WTC11 (cell line): ENCODE results near the gene TEAD1.

Source experiments
- CBFB ChIP-seq: sonication (generic); formaldehyde crosslinking; IDR thresholded peaks from 2 replicates; pipeline ENCODE4 v1.8.1; 2022; ENCODE audit warnings: mild to moderate bottlenecking, low read depth, missing genetic modification reagents
- CREB1 ChIP-seq: sonication (generic); formaldehyde crosslinking; IDR thresholded peaks from 2 replicates; pipeline ENCODE4 v1.8.0; 2023; ENCODE audit warnings: mild to moderate bottlenecking, missing genetic modification reagents
- ETV6 ChIP-seq: sonication (generic); formaldehyde crosslinking; IDR thresholded peaks from 2 replicates; pipeline ENCODE4 v1.8.1; 2022; ENCODE audit warnings: mild to moderate bottlenecking, missing genetic modification reagents
- ZBTB21 ChIP-seq: sonication (generic); formaldehyde crosslinking; IDR thresholded peaks from 2 replicates; pipeline ENCODE4 v1.8.1; 2023; ENCODE audit warnings: mild to moderate bottlenecking, missing genetic modification reagents, borderline replicate concordance
- TF ChIP-seq, protein P1 (sequence below): sonication (generic); formaldehyde crosslinking; IDR thresholded peaks from 2 replicates; pipeline ENCODE4 v1.8.1; 2022; ENCODE audit warnings: missing genetic modification reagents, borderline replicate concordance
- TF ChIP-seq, protein P2 (sequence below): fragments of 200-600 bp; IDR thresholded peaks from 2 replicates; pipeline ENCODE4 v1.8.0; 2022; ENCODE audit warnings: antibody characterized with exemption
- TF ChIP-seq, protein P3 (sequence below): sonication (generic); formaldehyde crosslinking; IDR thresholded peaks from 2 replicates; pipeline ENCODE4 v1.8.0; 2022; ENCODE audit warnings: missing genetic modification reagents
- TF ChIP-seq, protein P4 (sequence below): sonication (generic); formaldehyde crosslinking; IDR thresholded peaks from 2 replicates; pipeline ENCODE4 v1.8.0; 2022; ENCODE audit warnings: mild to moderate bottlenecking, missing genetic modification reagents

DNA sequence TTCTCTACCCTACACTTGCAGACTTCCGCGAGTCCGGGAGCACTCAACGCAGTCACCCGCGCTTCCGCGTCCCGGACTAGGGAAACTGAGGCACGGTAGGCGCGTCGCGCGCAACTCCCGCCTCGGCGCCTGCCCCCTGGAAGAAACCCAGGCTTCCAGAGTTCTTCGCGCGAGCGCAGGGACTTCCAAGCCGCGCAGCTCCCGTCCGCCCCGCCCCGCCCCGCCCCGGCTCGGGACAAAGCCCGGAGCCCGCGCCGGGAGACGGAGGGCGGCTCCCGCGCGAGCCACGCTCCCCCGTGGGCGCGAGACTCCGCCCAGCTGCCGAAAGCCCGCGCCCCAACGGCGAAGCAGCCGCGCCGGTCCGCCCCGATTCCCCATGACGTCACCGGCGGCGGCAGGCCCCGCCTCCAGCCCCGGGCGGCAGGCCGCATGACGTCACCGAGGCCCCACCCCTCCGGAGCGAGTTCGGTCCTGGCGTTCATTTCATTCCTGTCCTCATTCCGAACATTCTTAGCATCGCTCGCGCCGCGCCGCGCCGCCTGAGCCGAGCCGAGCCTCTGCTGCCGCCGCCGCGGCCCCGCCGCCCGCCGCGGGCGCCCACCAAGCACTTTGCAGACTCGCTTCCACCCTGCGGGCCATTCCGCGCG lies at the start of gene TEAD1:
- TF ChIP-seq, protein P1, sequence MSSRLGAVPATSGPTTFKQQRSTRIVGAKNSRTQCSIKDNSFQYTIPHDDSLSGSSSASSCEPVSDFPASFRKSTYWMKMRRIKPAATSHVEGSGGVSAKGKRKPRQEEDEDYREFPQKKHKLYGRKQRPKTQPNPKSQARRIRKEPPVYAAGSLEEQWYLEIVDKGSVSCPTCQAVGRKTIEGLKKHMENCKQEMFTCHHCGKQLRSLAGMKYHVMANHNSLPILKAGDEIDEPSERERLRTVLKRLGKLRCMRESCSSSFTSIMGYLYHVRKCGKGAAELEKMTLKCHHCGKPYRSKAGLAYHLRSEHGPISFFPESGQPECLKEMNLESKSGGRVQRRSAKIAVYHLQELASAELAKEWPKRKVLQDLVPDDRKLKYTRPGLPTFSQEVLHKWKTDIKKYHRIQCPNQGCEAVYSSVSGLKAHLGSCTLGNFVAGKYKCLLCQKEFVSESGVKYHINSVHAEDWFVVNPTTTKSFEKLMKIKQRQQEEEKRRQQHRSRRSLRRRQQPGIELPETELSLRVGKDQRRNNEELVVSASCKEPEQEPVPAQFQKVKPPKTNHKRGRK (CRISPR knock-in tag) = no peak
- TF ChIP-seq, protein P2, sequence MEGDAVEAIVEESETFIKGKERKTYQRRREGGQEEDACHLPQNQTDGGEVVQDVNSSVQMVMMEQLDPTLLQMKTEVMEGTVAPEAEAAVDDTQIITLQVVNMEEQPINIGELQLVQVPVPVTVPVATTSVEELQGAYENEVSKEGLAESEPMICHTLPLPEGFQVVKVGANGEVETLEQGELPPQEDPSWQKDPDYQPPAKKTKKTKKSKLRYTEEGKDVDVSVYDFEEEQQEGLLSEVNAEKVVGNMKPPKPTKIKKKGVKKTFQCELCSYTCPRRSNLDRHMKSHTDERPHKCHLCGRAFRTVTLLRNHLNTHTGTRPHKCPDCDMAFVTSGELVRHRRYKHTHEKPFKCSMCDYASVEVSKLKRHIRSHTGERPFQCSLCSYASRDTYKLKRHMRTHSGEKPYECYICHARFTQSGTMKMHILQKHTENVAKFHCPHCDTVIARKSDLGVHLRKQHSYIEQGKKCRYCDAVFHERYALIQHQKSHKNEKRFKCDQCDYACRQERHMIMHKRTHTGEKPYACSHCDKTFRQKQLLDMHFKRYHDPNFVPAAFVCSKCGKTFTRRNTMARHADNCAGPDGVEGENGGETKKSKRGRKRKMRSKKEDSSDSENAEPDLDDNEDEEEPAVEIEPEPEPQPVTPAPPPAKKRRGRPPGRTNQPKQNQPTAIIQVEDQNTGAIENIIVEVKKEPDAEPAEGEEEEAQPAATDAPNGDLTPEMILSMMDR = no peak
- TF ChIP-seq, protein P3, sequence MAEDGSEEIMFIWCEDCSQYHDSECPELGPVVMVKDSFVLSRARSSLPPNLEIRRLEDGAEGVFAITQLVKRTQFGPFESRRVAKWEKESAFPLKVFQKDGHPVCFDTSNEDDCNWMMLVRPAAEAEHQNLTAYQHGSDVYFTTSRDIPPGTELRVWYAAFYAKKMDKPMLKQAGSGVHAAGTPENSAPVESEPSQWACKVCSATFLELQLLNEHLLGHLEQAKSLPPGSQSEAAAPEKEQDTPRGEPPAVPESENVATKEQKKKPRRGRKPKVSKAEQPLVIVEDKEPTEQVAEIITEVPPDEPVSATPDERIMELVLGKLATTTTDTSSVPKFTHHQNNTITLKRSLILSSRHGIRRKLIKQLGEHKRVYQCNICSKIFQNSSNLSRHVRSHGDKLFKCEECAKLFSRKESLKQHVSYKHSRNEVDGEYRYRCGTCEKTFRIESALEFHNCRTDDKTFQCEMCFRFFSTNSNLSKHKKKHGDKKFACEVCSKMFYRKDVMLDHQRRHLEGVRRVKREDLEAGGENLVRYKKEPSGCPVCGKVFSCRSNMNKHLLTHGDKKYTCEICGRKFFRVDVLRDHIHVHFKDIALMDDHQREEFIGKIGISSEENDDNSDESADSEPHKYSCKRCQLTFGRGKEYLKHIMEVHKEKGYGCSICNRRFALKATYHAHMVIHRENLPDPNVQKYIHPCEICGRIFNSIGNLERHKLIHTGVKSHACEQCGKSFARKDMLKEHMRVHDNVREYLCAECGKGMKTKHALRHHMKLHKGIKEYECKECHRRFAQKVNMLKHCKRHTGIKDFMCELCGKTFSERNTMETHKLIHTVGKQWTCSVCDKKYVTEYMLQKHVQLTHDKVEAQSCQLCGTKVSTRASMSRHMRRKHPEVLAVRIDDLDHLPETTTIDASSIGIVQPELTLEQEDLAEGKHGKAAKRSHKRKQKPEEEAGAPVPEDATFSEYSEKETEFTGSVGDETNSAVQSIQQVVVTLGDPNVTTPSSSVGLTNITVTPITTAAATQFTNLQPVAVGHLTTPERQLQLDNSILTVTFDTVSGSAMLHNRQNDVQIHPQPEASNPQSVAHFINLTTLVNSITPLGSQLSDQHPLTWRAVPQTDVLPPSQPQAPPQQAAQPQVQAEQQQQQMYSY (CRISPR knock-in tag) = peak; percentile 79
- TF ChIP-seq, protein P4, sequence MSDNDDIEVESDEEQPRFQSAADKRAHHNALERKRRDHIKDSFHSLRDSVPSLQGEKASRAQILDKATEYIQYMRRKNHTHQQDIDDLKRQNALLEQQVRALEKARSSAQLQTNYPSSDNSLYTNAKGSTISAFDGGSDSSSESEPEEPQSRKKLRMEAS (CRISPR knock-in tag) = no peak
- TF ChIP-seq CBFB (CRISPR knock-in tag) (no peak), ZBTB21 (CRISPR knock-in tag) (peak; percentile 98), ETV6 (CRISPR knock-in tag) (0 out of 2 replicates have a peak, but pooled peaks have one; percentile 16), CREB1 (no peak)
